GM20000 (cell line): Measurements from ENCODE around the gene NDUFS6.

Experiments used
- DNase-seq: peaks from one replicate; pipeline ENCODE4 v3.0.0; 2012; ENCODE audit warnings: low spot score
- CTCF ChIP-seq: IDR thresholded peaks from 2 replicates; pipeline ENCODE4 v1.5.1; 2012; ENCODE audit warnings: mild to moderate bottlenecking, control low read depth; ENCODE audit errors: extremely low read depth, missing control alignments

The NDUFS6 gene

DNA sequence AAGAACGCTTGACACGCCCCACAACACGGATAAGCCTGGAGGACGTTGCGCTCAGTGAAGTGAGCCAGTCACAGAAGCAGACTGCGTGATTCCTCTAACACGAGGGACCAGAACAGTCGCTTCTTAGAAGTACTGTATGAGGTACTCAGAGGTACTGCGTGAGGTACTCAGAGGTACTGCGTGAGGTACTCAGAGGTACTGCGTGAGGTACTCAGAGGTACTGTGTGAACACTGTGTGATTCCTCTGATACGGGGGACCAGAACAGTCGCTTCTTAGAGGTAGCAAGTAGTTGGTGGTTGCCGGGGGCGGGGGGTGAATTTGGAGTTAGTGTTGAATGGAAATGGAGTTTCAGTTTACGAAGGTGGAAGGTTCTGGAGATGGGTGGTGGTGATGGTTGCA is 5.8 kb downstream of the NDUFS6 start:
- no peak for TF ChIP-seq CTCF

DNA sequence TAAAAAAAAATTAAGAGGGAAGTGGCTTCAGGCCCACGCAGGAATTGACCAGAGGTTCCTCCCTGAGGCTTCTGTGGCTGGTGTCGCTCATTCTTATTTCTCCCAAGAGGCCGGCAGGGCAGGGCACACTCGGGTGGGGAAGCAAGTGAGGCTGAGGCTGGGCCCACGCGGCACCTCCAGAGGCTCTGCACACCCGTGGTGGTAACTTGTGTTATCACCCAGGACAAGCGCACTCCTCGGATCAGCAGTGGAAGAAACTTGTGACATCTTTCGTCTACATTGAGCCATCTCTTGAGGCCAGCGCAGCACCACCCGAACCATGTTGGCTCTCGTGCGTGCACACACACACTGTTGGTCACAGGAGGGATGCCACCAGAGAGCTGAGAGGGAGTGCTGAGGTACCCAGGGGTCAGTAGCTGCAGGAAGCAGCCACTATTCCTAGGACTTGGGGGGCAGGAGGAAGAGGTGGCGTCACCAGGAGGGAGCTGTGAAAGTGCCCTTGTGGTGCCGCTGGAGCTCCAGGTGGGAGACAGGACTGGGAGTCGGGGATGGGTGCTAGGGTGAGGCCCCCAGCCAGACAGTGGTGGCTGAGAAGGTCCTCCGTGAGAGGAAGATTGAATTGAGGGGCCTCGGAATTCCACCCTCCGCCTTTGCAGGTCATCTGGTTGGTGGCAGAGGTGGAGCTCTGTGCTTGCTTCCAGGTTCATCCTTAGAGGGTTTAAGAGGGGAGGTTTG is 6.4 kb downstream of the NDUFS6 start:
- TF ChIP-seq CTCF: no peak
- DNase-seq: no peak

More for the DNA sequence above, 5.8 kb downstream of the NDUFS6 start:
- no peak for DNase-seq

GRCh38 chr5:1808439-1808838 is 7.2 kb downstream of the NDUFS6 start:
- TF ChIP-seq CTCF: no peak
- no peak for DNase-seq

DNA sequence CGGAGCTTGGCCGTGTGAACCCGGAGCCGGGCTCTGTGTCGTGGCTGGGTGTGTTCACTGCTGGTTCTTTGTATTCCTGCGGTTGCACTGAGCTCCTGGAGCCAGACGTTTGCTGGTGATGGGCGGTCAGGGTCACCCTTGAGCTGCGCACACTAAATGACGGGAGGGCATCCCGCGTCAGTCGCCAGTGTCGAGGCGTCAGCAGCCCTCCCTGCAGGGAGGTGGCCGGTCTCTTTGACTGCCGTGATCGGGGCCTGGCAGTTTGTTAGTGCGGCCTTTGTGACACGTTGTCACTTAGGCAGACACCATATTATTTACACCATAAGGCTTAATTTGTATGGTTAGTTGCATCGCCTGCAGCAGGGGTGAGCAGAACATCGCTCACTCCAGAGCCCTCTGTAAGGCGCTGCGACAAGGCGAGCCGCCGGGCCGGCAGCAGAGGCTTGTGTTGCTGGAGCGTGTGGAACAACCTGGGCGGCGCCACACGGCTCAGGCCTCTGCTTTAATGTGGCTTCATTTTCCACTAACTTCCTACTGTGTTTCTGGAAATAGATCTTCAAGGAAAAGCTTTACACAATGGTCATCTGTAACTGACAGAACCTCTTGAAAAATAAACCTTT is 8.3 kb downstream of the NDUFS6 start:
- DNase-seq: no peak

DNA sequence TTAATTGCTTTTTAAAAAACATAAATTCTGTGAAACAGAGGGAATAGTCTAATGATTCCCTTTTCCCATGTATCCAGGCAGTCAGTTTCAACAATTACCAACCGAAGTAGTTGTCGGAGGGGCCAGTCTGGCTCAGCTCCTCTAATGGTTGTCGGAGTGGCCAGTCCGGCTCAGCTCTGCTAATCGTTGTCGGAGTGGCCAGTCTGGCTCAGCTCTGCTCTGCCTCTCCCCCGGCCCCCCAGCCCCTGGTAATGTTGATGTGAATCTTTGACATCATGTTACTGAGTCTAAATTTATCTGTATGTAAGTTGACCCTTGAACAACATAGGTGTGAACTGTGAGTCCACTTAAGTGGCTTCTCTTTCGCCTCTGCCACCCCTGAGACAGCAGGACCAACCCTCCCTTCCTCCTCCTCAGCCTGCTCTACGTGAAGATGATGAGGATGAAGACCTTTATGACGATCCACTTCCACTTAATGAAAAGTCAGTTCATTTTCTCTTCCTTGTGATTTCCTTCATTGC is 9.4 kb downstream of the NDUFS6 start:
- TF ChIP-seq CTCF: no peak
- DNase-seq: no peak

More for the DNA sequence above, 8.3 kb downstream of the NDUFS6 start:
- no peak for TF ChIP-seq CTCF

- no peak for DNase-seq
- TF ChIP-seq CTCF: no peak
Measured at GRCh38 chr5:1814183-1815020, 13.2 kb downstream of the NDUFS6 start.
